Endothelial cell of umbilical vein (primary cell): ENCODE data around the gene GRIK3. TPM values are rescaled to one million over a fixed set of nuclear protein-coding genes. Genes with fewer than 3 reads are reported as not detected.

ENCODE experiments used
- BruUV-seq: library from RNA; stranded (reverse); fragments of 400-500 nt; replicated peaks from 2 replicates; lab custom pipeline; 2021; lab: Mats Ljungman, UMichigan
- CTCF ChIA-PET: fragments of 300-600, 350-600 bp; sonication (Branson Sonifier 250); formaldehyde crosslinking; loops from one replicate; lab custom pipeline; 2021; ENCODE audit warnings: antibody characterized with exemption, inconsistent platforms; lab: Charles Lee
- POLR2A ChIA-PET: fragments of 300-600, 350-600 bp; sonication (Branson Sonifier 250); formaldehyde crosslinking; loops from one replicate; lab custom pipeline; 2021; ENCODE audit warnings: antibody characterized with exemption, inconsistent platforms; lab: Charles Lee
- DNase-seq: peaks from one replicate; pipeline ENCODE4 v3.0.0-alpha.2; 2011; ENCODE audit warnings: low read depth, low spot score
- FAIRE-seq: peaks from 2 replicates; lab custom pipeline; 2011; peaks lifted over from hg19 to GRCh38; lab: Jason Lieb, UNC
- H2AFZ ChIP-seq: 2 replicates; pipeline ENCODE4 v1.6.0; 2012; ENCODE audit warnings: low read depth, low read length, control low read depth, inconsistent platforms
- H3K27ac ChIP-seq: 2 replicates; pipeline ENCODE4 v1.5.1; 2011; ENCODE audit warnings: low read depth, mild to moderate bottlenecking, control low read depth, low read length, moderate library complexity; ENCODE audit not compliant: insufficient read depth
- H3K27me3 ChIP-seq, 2 experiments: 2 replicates each; pipeline versions ENCODE4 v1.6.0 to v1.6.1; 2011; ENCODE audit warnings: low read length in 2 of 2, mixed read lengths in 1 of 2; ENCODE audit not compliant: control insufficient read depth in 2 of 2, insufficient read depth in 2 of 2
- H3K36me3 ChIP-seq, 2 experiments: 2 replicates in 1 of 2; 3 replicates in 1 of 2; pipeline ENCODE4 v1.5.1; 2011; ENCODE audit warnings: low read length in 2 of 2, mild to moderate bottlenecking in 1 of 2, moderate library complexity in 1 of 2; ENCODE audit not compliant: control insufficient read depth in 2 of 2, insufficient read depth in 2 of 2; ENCODE audit errors: extremely low read depth in 1 of 2
- H3K4me1 ChIP-seq: 3 replicates; pipeline ENCODE4 v1.5.1; 2011; ENCODE audit warnings: mild to moderate bottlenecking, low read length; ENCODE audit not compliant: control insufficient read depth, insufficient read depth; ENCODE audit errors: extremely low read depth
- H3K4me2 ChIP-seq: 2 replicates; pipeline ENCODE4 v1.6.1; 2011; ENCODE audit warnings: low read length, control low read depth, mixed read lengths; ENCODE audit not compliant: insufficient read depth
- H3K4me3 ChIP-seq, 3 experiments: fragments of 200-600 bp in 1 of 3; sonication (generic), shearing (Covaris generic) in 1 of 3; replicated peaks in 1 of 3; 2 replicates each; pipeline ENCODE4 v1.5.1; 2011 to 2016; ENCODE audit warnings: control low read depth in 3 of 3, low read length in 3 of 3, mild to moderate bottlenecking in 2 of 3, inconsistent platforms in 1 of 3, low read depth in 1 of 3, moderate library complexity in 1 of 3; ENCODE audit not compliant: insufficient read depth in 1 of 3
- H3K79me2 ChIP-seq: 2 replicates; pipeline ENCODE4 v1.6.0; 2012; ENCODE audit warnings: low read length, inconsistent platforms; ENCODE audit not compliant: control insufficient read depth, insufficient read depth
- H3K9ac ChIP-seq: replicated peaks from 2 replicates; pipeline ENCODE3; 2011; ENCODE audit warnings: low read length, control low read depth; ENCODE audit not compliant: insufficient read depth; ENCODE audit errors: extremely low read depth
- H3K9me1 ChIP-seq: replicated peaks from 3 replicates; pipeline ENCODE4 v1.6.0; 2011; ENCODE audit warnings: mild to moderate bottlenecking, low read length; ENCODE audit not compliant: control insufficient read depth, insufficient read depth; ENCODE audit errors: extremely low read depth
- H3K9me3 ChIP-seq: replicated peaks from 2 replicates; pipeline ENCODE4 v1.5.1; 2012; ENCODE audit warnings: low read length, inconsistent platforms; ENCODE audit not compliant: control insufficient read depth, insufficient read depth
- H4K20me1 ChIP-seq: replicated peaks from 2 replicates; pipeline ENCODE3; 2011; ENCODE audit warnings: mild to moderate bottlenecking, low read length; ENCODE audit not compliant: control insufficient read depth, insufficient read depth; ENCODE audit errors: extremely low read depth
- EZH2 ChIP-seq: IDR thresholded peaks from 2 replicates; pipeline ENCODE4 v1.6.1; 2012; ENCODE audit warnings: borderline replicate concordance, low read depth, mild to moderate bottlenecking, moderate library complexity, low read length, inconsistent platforms; ENCODE audit not compliant: severe bottlenecking
- FOS ChIP-seq: IDR thresholded peaks from 2 replicates; pipeline ENCODE4 v1.6.1; 2011; ENCODE audit warnings: mild to moderate bottlenecking, low read length, moderate library complexity, borderline replicate concordance; ENCODE audit not compliant: insufficient read depth
- GATA2 ChIP-seq: IDR thresholded peaks from 2 replicates; pipeline ENCODE4 v1.7.0; 2011; ENCODE audit warnings: low read depth, mild to moderate bottlenecking, moderate library complexity, mixed read lengths, low read length; ENCODE audit not compliant: insufficient read length, insufficient read depth
- JUN ChIP-seq: IDR thresholded peaks from 2 replicates; pipeline ENCODE4 v1.6.1; 2011; ENCODE audit warnings: borderline replicate concordance, low read depth; ENCODE audit not compliant: insufficient read length, insufficient read depth
- MYC ChIP-seq: IDR thresholded peaks from one replicate; pipeline ENCODE4 v1.6.1; 2011; ENCODE audit warnings: mild to moderate bottlenecking, low read depth, low read length
- POLR2A ChIP-seq: IDR thresholded peaks from 2 replicates; pipeline ENCODE4 v1.6.1; 2012; ENCODE audit warnings: low read depth, mild to moderate bottlenecking, control low read depth, low read length
- POLR2AphosphoS5 ChIP-seq: IDR thresholded peaks from 2 replicates; pipeline ENCODE4 v1.6.1; 2012; ENCODE audit warnings: low read depth, mild to moderate bottlenecking, control low read depth, low read length, moderate library complexity; ENCODE audit not compliant: insufficient read depth
- dilution Hi-C: fragments of 300-500 bp; cut with MboI; formaldehyde crosslinking; loops from one replicate; pipeline ENCODE4 v1.15.0; 2019; ENCODE audit warnings: low sequenced_read_pairs; ENCODE audit not compliant: extremely low pct_ligation_motif_present
- intact Hi-C: fragments of 100-400 bp; cut with micrococcal nuclease; formaldehyde crosslinking; loops from one replicate; pipeline ENCODE4 v1.10.0; 2022
- polyA plus RNA-seq, 4 experiments: library from polyadenylated mRNA; depleted of rRNA in 3 of 4; stranded (reverse) in 3 of 4; unstranded in 1 of 4; fragments of >200 nt; gene quantifications; 2 replicates each; pipeline versions ENCODE4 v1.2.1 to v1.2.3, GENCODE V29; 2011 to 2012; ENCODE audit warnings: missing spikeins in 1 of 4
- total RNA-seq: library from RNA; stranded (reverse); gene quantifications from 2 replicates; pipeline ENCODE4 v1.2.3, GENCODE V29; 2021
- TF ChIP-seq, protein P1 (sequence below), 2 donors: IDR thresholded peaks; 1 replicate in 1 of 2; 2 replicates in 1 of 2; pipeline ENCODE4 v1.5.1; 2011; ENCODE audit warnings: low read length in 2 of 2, mild to moderate bottlenecking in 2 of 2, moderate library complexity in 2 of 2, control low read depth in 1 of 2, inconsistent platforms in 1 of 2, low read depth in 1 of 2; ENCODE audit not compliant: insufficient read depth in 1 of 2; ENCODE audit errors: extremely low read depth in 1 of 2
- TF ChIP-seq, protein P2 (sequence below): IDR thresholded peaks from 2 replicates; pipeline ENCODE4 v1.6.1; 2011; ENCODE audit not compliant: insufficient read depth, insufficient read length

GRIK3 gene
- total and polyA plus RNA-seq, 2 donors (not counting 3 experiments of a cell fraction or from before 2014, with no cell fraction given) = not detected

DNA sequence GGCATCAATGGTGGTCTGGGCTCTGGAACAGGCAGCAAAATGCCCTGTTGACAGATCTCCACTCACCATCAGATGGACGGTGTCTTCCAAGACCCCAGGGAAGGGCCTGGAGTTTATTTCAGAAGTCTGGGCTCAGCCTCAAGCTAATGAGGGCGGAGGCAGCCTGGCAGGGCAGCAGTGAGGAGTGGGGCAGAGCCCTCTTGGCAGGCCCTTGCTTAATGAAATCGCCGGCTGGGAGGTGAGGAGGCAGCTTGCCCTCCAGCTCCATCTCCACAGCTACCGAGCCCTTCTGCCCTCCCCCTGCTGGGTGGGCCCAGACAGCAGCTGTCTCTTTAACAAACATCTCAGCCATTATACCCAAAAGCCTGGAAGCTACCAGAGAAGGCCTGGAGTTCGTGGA, 22.0 kb upstream of the GRIK3 start:
- no peak overlapping the region for H3K4me2 ChIP-seq
- H2AFZ ChIP-seq = no peak overlapping the region
- H4K20me1 ChIP-seq = no peaks in the 10 kb centered on the region
- H3K79me2 ChIP-seq = no peaks in the 10 kb centered on the region
- no peaks in the 10 kb centered on the region for H3K9me3 ChIP-seq
- no peaks in the 10 kb centered on the region for H3K36me3 ChIP-seq
- TF ChIP-seq POLR2A (no peak), EZH2 (no peak), JUN (no peak)
- TF ChIP-seq, protein P1, sequence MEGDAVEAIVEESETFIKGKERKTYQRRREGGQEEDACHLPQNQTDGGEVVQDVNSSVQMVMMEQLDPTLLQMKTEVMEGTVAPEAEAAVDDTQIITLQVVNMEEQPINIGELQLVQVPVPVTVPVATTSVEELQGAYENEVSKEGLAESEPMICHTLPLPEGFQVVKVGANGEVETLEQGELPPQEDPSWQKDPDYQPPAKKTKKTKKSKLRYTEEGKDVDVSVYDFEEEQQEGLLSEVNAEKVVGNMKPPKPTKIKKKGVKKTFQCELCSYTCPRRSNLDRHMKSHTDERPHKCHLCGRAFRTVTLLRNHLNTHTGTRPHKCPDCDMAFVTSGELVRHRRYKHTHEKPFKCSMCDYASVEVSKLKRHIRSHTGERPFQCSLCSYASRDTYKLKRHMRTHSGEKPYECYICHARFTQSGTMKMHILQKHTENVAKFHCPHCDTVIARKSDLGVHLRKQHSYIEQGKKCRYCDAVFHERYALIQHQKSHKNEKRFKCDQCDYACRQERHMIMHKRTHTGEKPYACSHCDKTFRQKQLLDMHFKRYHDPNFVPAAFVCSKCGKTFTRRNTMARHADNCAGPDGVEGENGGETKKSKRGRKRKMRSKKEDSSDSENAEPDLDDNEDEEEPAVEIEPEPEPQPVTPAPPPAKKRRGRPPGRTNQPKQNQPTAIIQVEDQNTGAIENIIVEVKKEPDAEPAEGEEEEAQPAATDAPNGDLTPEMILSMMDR (IDR thresholded peaks at IDR 0.05; ENCODE audit: extremely low read depth in 1 of 2, insufficient read depth in 1 of 2, low read depth in 1 of 2, low read length in 2 of 2) = no peak
- TF ChIP-seq, protein P2, sequence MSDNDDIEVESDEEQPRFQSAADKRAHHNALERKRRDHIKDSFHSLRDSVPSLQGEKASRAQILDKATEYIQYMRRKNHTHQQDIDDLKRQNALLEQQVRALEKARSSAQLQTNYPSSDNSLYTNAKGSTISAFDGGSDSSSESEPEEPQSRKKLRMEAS = no peak
- H3K27ac ChIP-seq = no peak overlapping the region
- FAIRE-seq (no peak), DNase-seq (no peak)
- intact Hi-C loops = no loop called here
- H3K4me3 ChIP-seq = no peak overlapping the region
- H3K9ac ChIP-seq = no peak overlapping the region
- dilution Hi-C loops = no loop called here
- H3K27me3 ChIP-seq = no peaks in the 10 kb centered on the region
- CTCF ChIA-PET = no interaction called here
- H3K9me1 ChIP-seq = no peaks in the 10 kb centered on the region
- H3K4me1 ChIP-seq = no peaks in the 10 kb centered on the region
- no TSS peak for BruUV-seq
- POLR2A ChIA-PET = no interaction called here

DNA sequence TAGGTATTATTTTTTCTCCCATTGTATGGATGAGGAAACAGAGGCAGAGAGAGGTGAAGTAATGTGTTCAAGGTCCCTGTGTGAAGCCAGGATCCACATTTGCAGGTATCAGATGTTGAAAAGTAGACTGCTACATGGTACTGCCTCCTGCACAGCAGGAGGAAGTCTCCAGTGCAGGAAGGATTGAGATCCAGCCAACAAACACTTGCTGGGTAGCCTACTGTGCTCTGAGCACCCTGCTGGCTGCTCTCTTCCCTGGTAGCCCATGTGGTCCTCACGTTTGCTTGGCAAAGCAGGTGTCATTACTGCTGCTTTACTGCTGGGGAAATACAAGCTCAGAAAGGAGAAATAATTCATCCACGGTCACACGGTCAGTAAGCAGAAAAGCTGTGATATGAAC, 21.3 kb upstream of the GRIK3 start:
- dilution Hi-C loops = no loop called here
- no peak for FAIRE-seq
- CTCF ChIA-PET = no interaction called here

More for the DNA sequence above, 21.3 kb upstream of the GRIK3 start:
- no peaks in the 10 kb centered on the region for H3K27me3 ChIP-seq
- intact Hi-C loops = no loop called here
- H3K9me1 ChIP-seq = no peaks in the 10 kb centered on the region
- POLR2A ChIA-PET = no interaction called here
- H3K4me1 ChIP-seq = no peaks in the 10 kb centered on the region
- no peak for DNase-seq
- BruUV-seq = no TSS peak
- H3K4me2 ChIP-seq = no peak overlapping the region
- no peaks in the 10 kb centered on the region for H3K36me3 ChIP-seq
- TF ChIP-seq EZH2 = no peak
- TF ChIP-seq GATA2 = no peak
- TF ChIP-seq, protein P1 (IDR thresholded peaks at IDR 0.05; ENCODE audit: extremely low read depth in 1 of 2, insufficient read depth in 1 of 2, low read depth in 1 of 2, low read length in 2 of 2) = no peak
- no peak for TF ChIP-seq POLR2A
- TF ChIP-seq, protein P2 = no peak
- TF ChIP-seq FOS = no peak
- no peak for TF ChIP-seq POLR2AphosphoS5
- no peak for TF ChIP-seq JUN
- no peak for TF ChIP-seq MYC
- H3K27ac ChIP-seq = no peak overlapping the region
- no peaks in the 10 kb centered on the region for H3K79me2 ChIP-seq
- H2AFZ ChIP-seq = no peak overlapping the region
- no peaks in the 10 kb centered on the region for H3K9me3 ChIP-seq
- no peak overlapping the region for H3K4me3 ChIP-seq
- H3K9ac ChIP-seq = no peak overlapping the region
- no peaks in the 10 kb centered on the region for H4K20me1 ChIP-seq
